ENCODE data around the gene LPAR6. TPM values are rescaled to one million over a fixed set of nuclear protein-coding genes. Genes with fewer than 3 reads are reported as not detected.
"Not testable (repeated sequence)": the region's sequence is repeated elsewhere in the genome, so short reads cannot be mapped to it uniquely, and the experiment has no call there.

LPAR6 gene
- total RNA-seq, 1 donor from 2014 or later: 22.4 TPM

DNA sequence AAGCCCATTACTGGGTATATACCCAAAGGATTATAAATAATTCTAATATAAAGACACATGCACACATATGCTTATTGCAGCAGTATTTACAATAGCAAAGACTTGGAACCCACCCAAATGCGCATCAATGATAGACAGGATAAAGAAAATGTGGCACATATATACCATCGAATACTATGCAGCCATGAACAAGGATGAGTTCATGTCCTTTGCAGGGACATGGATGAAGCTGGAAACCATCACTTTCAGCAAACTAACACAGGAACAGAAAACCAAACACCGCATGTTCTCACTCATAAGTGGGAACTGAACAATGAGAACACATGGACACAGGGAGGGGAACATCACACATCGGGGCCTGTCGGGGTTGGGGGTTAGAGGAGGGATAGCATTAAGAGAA lies 9.1 kb upstream of the LPAR6 start:
- H3K27me3 ChIP-seq (ENCODE audit: control insufficient read depth in 3 of 3, insufficient read depth in 3 of 3, low read length in 3 of 3); H3K9me3 ChIP-seq (ENCODE audit: control insufficient read depth in 3 of 3, low read length in 3 of 3); H3K27ac ChIP-seq (ENCODE audit: low read depth, low read length); H3K4me1 ChIP-seq (ENCODE audit: control insufficient read depth in 3 of 3, insufficient read depth in 3 of 3, low read length in 3 of 3); H3K36me3 ChIP-seq (ENCODE audit: control insufficient read depth in 3 of 3, insufficient read depth in 3 of 3, low read length in 3 of 3); H3K9ac ChIP-seq (ENCODE audit: low read depth in 1 of 3, low read length in 3 of 3); H3K4me3 ChIP-seq (ENCODE audit: low read length in 3 of 3): not testable (repeated sequence)

- Histone ChIP-seq H3K27me3 (ENCODE audit: control insufficient read depth in 3 of 3, insufficient read depth in 3 of 3, low read length in 3 of 3) (no peaks in the 10 kb centered on the region), H3K4me1 (ENCODE audit: control insufficient read depth in 3 of 3, insufficient read depth in 3 of 3, low read length in 3 of 3) (no peaks in the 10 kb centered on the region), H3K36me3 (ENCODE audit: control insufficient read depth in 3 of 3, insufficient read depth in 3 of 3, low read length in 3 of 3) (peaks cover 0 to 2% (median 2%) of the 10 kb centered on the region in 3 donors), H3K9ac (ENCODE audit: low read depth in 1 of 3, low read length in 3 of 3) (no peak overlapping the region), H3K4me3 (ENCODE audit: low read length in 3 of 3) (no peak overlapping the region), H3K9me3 (ENCODE audit: control insufficient read depth in 3 of 3, low read length in 3 of 3) (no peaks in the 10 kb centered on the region), H3K27ac (ENCODE audit: low read depth, low read length) (no peak overlapping the region)
Observed at GRCh38 chr13:48415516-48415915, 2.6 kb upstream of the LPAR6 start.

DNA sequence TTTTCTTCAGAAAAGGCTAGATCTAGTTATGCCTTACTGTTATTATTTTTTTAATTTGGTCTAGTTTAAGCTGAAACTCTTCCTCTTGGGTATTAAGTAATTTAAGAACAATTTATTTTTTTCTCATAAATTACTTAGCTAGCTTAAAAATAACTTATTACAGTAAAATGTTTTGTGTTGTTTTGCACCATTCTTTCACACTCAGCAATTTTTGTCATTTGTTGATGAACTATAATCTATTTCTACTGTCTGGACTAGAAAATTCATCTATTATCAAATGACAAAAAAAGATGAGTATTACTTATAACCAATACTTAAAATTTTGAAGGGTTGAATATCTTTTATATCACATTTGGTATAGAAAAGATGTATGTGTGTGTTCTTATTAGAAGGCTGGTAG lies 1.6 kb upstream of the LPAR6 start:
- Histone ChIP-seq H3K9ac (ENCODE audit: low read depth in 1 of 3, low read length in 3 of 3) (no peak overlapping the region), H3K36me3 (ENCODE audit: control insufficient read depth in 3 of 3, insufficient read depth in 3 of 3, low read length in 3 of 3) (peaks cover 0 to 7% (median 2%) of the 10 kb centered on the region in 3 donors), H3K4me1 (ENCODE audit: control insufficient read depth in 3 of 3, insufficient read depth in 3 of 3, low read length in 3 of 3) (peaks cover 0 to 3% (median 0%) of the 10 kb centered on the region in 3 donors), H3K27me3 (ENCODE audit: control insufficient read depth in 3 of 3, insufficient read depth in 3 of 3, low read length in 3 of 3) (no peaks in the 10 kb centered on the region), H3K9me3 (ENCODE audit: control insufficient read depth in 3 of 3, low read length in 3 of 3) (no peaks in the 10 kb centered on the region), H3K27ac (ENCODE audit: low read depth, low read length) (no peak overlapping the region), H3K4me3 (ENCODE audit: low read length in 3 of 3) (no peak overlapping the region)

- Histone ChIP-seq H3K27me3 (ENCODE audit: control insufficient read depth in 3 of 3, insufficient read depth in 3 of 3, low read length in 3 of 3) (no peaks in the 10 kb centered on the region), H3K4me1 (ENCODE audit: control insufficient read depth in 3 of 3, insufficient read depth in 3 of 3, low read length in 3 of 3) (peaks cover 0 to 3% (median 0%) of the 10 kb centered on the region in 3 donors), H3K36me3 (ENCODE audit: control insufficient read depth in 3 of 3, insufficient read depth in 3 of 3, low read length in 3 of 3) (peaks cover 0 to 7% (median under 1%) of the 10 kb centered on the region in 3 donors), H3K9ac (ENCODE audit: low read depth in 1 of 3, low read length in 3 of 3) (peak overlapping the region; percentile 10 to 80 (median 48)), H3K9me3 (ENCODE audit: control insufficient read depth in 3 of 3, low read length in 3 of 3) (no peaks in the 10 kb centered on the region), H3K27ac (ENCODE audit: low read depth, low read length) (peak overlapping the region; percentile 85), H3K4me3 (ENCODE audit: low read length in 3 of 3) (peak overlapping the region; percentile 45 to 85 (median 66))
Observed at GRCh38 chr13:48411841-48412531, 927 bp downstream of the LPAR6 start.

DNA sequence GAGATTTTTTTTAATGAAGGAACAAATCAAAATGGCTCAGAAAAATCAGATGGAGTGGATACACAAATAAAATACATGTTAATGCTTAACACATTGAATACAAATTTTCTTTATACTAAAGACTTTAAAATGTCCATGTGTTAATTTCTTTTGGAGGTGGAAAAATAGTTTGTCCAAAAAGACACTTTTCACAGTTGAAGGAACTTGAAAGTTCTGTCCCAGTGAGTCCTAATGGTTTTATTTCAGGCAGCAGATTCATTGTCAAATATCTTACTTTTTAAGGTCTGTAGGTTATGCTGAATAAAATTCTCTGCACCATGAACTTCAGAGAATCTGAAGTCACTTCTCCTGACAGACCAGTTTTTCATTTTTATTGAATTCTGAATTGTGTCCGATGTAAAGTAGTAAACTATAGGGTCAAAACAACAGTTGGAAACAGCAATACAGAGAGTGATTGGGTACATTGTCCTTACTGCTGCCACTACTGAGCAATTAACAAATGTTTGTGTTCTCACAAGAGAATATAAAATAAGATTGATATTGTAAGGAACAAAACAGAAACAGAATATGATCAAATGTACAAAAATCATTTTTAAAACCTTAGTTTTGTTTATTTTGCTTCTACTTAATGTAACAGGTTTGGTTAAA lies 1.6 kb downstream of the LPAR6 start:
- Histone ChIP-seq H3K27me3 (ENCODE audit: control insufficient read depth in 3 of 3, insufficient read depth in 3 of 3, low read length in 3 of 3) (no peaks in the 10 kb centered on the region), H3K4me3 (ENCODE audit: low read length in 3 of 3) (peak overlapping the region; percentile 45 to 85 (median 66)), H3K27ac (ENCODE audit: low read depth, low read length) (peak overlapping the region; percentile 85), H3K4me1 (ENCODE audit: control insufficient read depth in 3 of 3, insufficient read depth in 3 of 3, low read length in 3 of 3) (peaks cover 0 to 3% (median 0%) of the 10 kb centered on the region in 3 donors), H3K36me3 (ENCODE audit: control insufficient read depth in 3 of 3, insufficient read depth in 3 of 3, low read length in 3 of 3) (peaks cover 0 to 6% (median 0%) of the 10 kb centered on the region in 3 donors), H3K9ac (ENCODE audit: low read depth in 1 of 3, low read length in 3 of 3) (peak overlapping the region; percentile 10 to 80 (median 48)), H3K9me3 (ENCODE audit: control insufficient read depth in 3 of 3, low read length in 3 of 3) (no peaks in the 10 kb centered on the region)

- peaks cover 0 to 3% (median 0%) of the 10 kb centered on the region in 3 donors for H3K4me1 ChIP-seq (ENCODE audit: control insufficient read depth in 3 of 3, insufficient read depth in 3 of 3, low read length in 3 of 3)
Observed at GRCh38 chr13:48410199-48410598, 2.7 kb downstream of the LPAR6 start.

DNA sequence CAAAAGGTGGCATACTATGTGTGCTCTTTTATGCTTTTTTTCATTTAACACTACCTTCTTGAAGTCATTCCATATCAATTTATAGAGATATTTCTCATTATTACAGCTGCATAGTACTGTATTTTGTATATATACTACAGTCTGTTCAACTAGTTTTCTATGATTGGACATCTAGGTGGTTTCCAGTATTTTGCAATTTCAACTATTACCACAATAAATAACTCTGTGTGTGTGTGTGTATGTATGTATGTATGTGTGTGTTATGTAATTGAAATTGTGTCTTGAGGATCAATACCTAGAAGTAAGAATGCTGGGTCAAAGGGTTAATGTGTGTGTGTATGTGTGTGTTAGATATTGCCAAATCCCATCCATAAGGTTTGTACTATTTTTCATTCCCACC lies 7.0 kb downstream of the LPAR6 start:
- H3K36me3 ChIP-seq (ENCODE audit: control insufficient read depth in 3 of 3, insufficient read depth in 3 of 3, low read length in 3 of 3): peaks cover 0 to 4% (median 0%) of the 10 kb centered on the region in 3 donors
- no peak overlapping the region for H3K27ac ChIP-seq (ENCODE audit: low read depth, low read length)
- H3K9me3 ChIP-seq (ENCODE audit: control insufficient read depth in 3 of 3, low read length in 3 of 3): no peaks in the 10 kb centered on the region
- H3K9ac ChIP-seq (ENCODE audit: low read depth in 1 of 3, low read length in 3 of 3): no peak overlapping the region
- no peak overlapping the region for H3K4me3 ChIP-seq (ENCODE audit: low read length in 3 of 3)
- H3K27me3 ChIP-seq (ENCODE audit: control insufficient read depth in 3 of 3, insufficient read depth in 3 of 3, low read length in 3 of 3): no peaks in the 10 kb centered on the region
- peaks cover 0 to 6% (median 0%) of the 10 kb centered on the region in 3 donors for H3K4me1 ChIP-seq (ENCODE audit: control insufficient read depth in 3 of 3, insufficient read depth in 3 of 3, low read length in 3 of 3)

More at GRCh38 chr13:48410199-48410598, 2.7 kb downstream of the LPAR6 start:
- H3K27ac ChIP-seq (ENCODE audit: low read depth, low read length): peak overlapping the region; percentile 6
- peak overlapping the region in 2 of 3 donors; percentile 1 to 8 for H3K9ac ChIP-seq (ENCODE audit: low read depth in 1 of 3, low read length in 3 of 3)
- H3K36me3 ChIP-seq (ENCODE audit: control insufficient read depth in 3 of 3, insufficient read depth in 3 of 3, low read length in 3 of 3): peaks cover 0 to 4% (median 0%) of the 10 kb centered on the region in 3 donors
- no peaks in the 10 kb centered on the region for H3K9me3 ChIP-seq (ENCODE audit: control insufficient read depth in 3 of 3, low read length in 3 of 3)
- no peaks in the 10 kb centered on the region for H3K27me3 ChIP-seq (ENCODE audit: control insufficient read depth in 3 of 3, insufficient read depth in 3 of 3, low read length in 3 of 3)
- H3K4me3 ChIP-seq (ENCODE audit: low read length in 3 of 3): peak overlapping the region in 2 of 3 donors; percentile 9 to 75

DNA sequence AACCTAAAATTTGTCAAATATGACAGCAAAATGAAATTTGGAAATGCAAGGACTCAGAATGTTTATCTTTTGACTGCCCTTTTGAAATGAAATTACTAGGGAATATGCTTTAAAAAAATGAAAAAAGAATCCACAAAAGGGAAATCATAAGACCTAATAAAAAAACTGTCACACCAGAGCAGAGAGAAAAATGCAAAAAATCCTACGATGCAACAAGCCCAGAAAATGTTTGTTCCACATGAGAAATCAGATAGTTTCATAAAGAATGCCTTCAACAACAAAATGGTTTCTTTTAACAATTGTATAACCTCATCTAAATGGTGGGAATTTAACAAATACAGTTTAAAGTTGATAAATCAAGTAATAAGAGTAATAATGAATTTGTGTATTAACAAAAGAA lies 8.0 kb downstream of the LPAR6 start:
- no peaks in the 10 kb centered on the region for H3K27me3 ChIP-seq (ENCODE audit: control insufficient read depth in 3 of 3, insufficient read depth in 3 of 3, low read length in 3 of 3)
- peaks cover 0 to under 1% (median 0%) of the 10 kb centered on the region in 3 donors for H3K36me3 ChIP-seq (ENCODE audit: control insufficient read depth in 3 of 3, insufficient read depth in 3 of 3, low read length in 3 of 3)
- peaks cover 0 to 6% (median 2%) of the 10 kb centered on the region in 3 donors for H3K4me1 ChIP-seq (ENCODE audit: control insufficient read depth in 3 of 3, insufficient read depth in 3 of 3, low read length in 3 of 3)
- H3K27ac ChIP-seq (ENCODE audit: low read depth, low read length): peak overlapping the region; percentile 48
- H3K9me3 ChIP-seq (ENCODE audit: control insufficient read depth in 3 of 3, low read length in 3 of 3): no peaks in the 10 kb centered on the region
- H3K4me3 ChIP-seq (ENCODE audit: low read length in 3 of 3): no peak overlapping the region
- H3K9ac ChIP-seq (ENCODE audit: low read depth in 1 of 3, low read length in 3 of 3): no peak overlapping the region

- H3K27ac ChIP-seq (ENCODE audit: low read depth, low read length): peak overlapping the region; percentile 48
- peaks cover 0 to 5% (median 2%) of the 10 kb centered on the region in 3 donors for H3K4me1 ChIP-seq (ENCODE audit: control insufficient read depth in 3 of 3, insufficient read depth in 3 of 3, low read length in 3 of 3)
- H3K9ac ChIP-seq (ENCODE audit: low read depth in 1 of 3, low read length in 3 of 3): no peak overlapping the region
- no peaks in the 10 kb centered on the region for H3K27me3 ChIP-seq (ENCODE audit: control insufficient read depth in 3 of 3, insufficient read depth in 3 of 3, low read length in 3 of 3)
- peak overlapping the region in 1 of 3 donors; percentile 25 for H3K4me3 ChIP-seq (ENCODE audit: low read length in 3 of 3)
- no peaks in the 10 kb centered on the region for H3K36me3 ChIP-seq (ENCODE audit: control insufficient read depth in 3 of 3, insufficient read depth in 3 of 3, low read length in 3 of 3)
- no peaks in the 10 kb centered on the region for H3K9me3 ChIP-seq (ENCODE audit: control insufficient read depth in 3 of 3, low read length in 3 of 3)
Observed at GRCh38 chr13:48403913-48404312, 9.0 kb downstream of the LPAR6 start.

- no peak overlapping the region for H3K4me3 ChIP-seq (ENCODE audit: low read length in 3 of 3)
- H3K36me3 ChIP-seq (ENCODE audit: control insufficient read depth in 3 of 3, insufficient read depth in 3 of 3, low read length in 3 of 3): no peaks in the 10 kb centered on the region
- H3K27ac ChIP-seq (ENCODE audit: low read depth, low read length): peak overlapping the region; percentile 48
- no peaks in the 10 kb centered on the region for H3K27me3 ChIP-seq (ENCODE audit: control insufficient read depth in 3 of 3, insufficient read depth in 3 of 3, low read length in 3 of 3)
- H3K9me3 ChIP-seq (ENCODE audit: control insufficient read depth in 3 of 3, low read length in 3 of 3): no peaks in the 10 kb centered on the region
- peaks cover 0 to 5% (median 2%) of the 10 kb centered on the region in 3 donors for H3K4me1 ChIP-seq (ENCODE audit: control insufficient read depth in 3 of 3, insufficient read depth in 3 of 3, low read length in 3 of 3)
- peak overlapping the region in 1 of 3 donors; percentile 11 for H3K9ac ChIP-seq (ENCODE audit: low read depth in 1 of 3, low read length in 3 of 3)
Observed at GRCh38 chr13:48403151-48403631, 9.7 kb downstream of the LPAR6 start.

All from skeletal muscle tissue (tissue), 4 donors.